K562 (cell line): ENCODE data around the gene SPATA6.
"Not testable (repeated sequence)": the region's sequence is repeated elsewhere in the genome, so short reads cannot be mapped to it uniquely, and the experiment has no call there.

Experiments
- ATF7 ChIP-seq: fragments of 450-650 bp; IDR thresholded peaks from 2 replicates; pipeline ENCODE4 v1.7.1; 2014; ENCODE audit warnings: mild to moderate bottlenecking, moderate library complexity
- CHD4 ChIP-seq: fragments of 200-600 bp; sonication (generic); IDR thresholded peaks from 3 replicates; pipeline ENCODE4 v1.6.1; 2012; ENCODE audit warnings: low read depth, mild to moderate bottlenecking, mixed read lengths, low read length, inconsistent platforms; ENCODE audit not compliant: insufficient read depth, insufficient replicate concordance, poor library complexity, severe bottlenecking
- CTCF ChIP-seq, 3 experiments: IDR thresholded peaks in 2 of 3; conservative IDR thresholded peaks in 1 of 3; 2 replicates each; pipeline ENCODE4 v1.5.1; 2011 to 2012; ENCODE audit warnings: low read length in 3 of 3, mild to moderate bottlenecking in 3 of 3, control low read depth in 2 of 3, improper control_type of control experiment in 1 of 3, inconsistent platforms in 1 of 3, low read depth in 1 of 3, mixed read lengths in 1 of 3, moderate library complexity in 1 of 3; ENCODE audit not compliant: insufficient read depth in 2 of 3
- EZH2 ChIP-seq: IDR thresholded peaks from 2 replicates; pipeline ENCODE4 v1.6.1; 2012; ENCODE audit warnings: low read depth, mild to moderate bottlenecking, inconsistent platforms, low read length, borderline replicate concordance
- KDM1A ChIP-seq, 2 experiments: fragments of 450-650 bp; IDR thresholded peaks; 2 replicates each; pipeline ENCODE4 v1.6.1; 2016; ENCODE audit warnings: mild to moderate bottlenecking in 2 of 2
- MAFK ChIP-seq: IDR thresholded peaks from 2 replicates; pipeline ENCODE4 v1.6.1; 2011; ENCODE audit warnings: low read length, improper control_type of control experiment
- MAX ChIP-seq: sonication (generic); formaldehyde crosslinking; IDR thresholded peaks from 2 replicates; pipeline ENCODE4 v1.9.0; 2022; ENCODE audit warnings: mild to moderate bottlenecking, missing genetic modification reagents
- POLR2AphosphoS5 ChIP-seq: IDR thresholded peaks from 2 replicates; pipeline ENCODE4 v1.6.1; 2011; ENCODE audit warnings: mild to moderate bottlenecking, low read depth, low read length, moderate library complexity; ENCODE audit not compliant: control insufficient read depth, insufficient read depth
- PYGO2 ChIP-seq: fragments of 450-650 bp; IDR thresholded peaks from 2 replicates; pipeline ENCODE4 v1.6.1; 2016; ENCODE audit warnings: mild to moderate bottlenecking, missing genetic modification characterization, moderate library complexity, missing compliant biosample characterization
- TARDBP ChIP-seq: fragments of 450-650 bp; IDR thresholded peaks from 2 replicates; pipeline ENCODE4 v1.6.1; 2016
- TCF7L2 ChIP-seq: fragments of 150-350 bp; IDR thresholded peaks from 2 replicates; pipeline ENCODE4 v1.6.1; 2016; ENCODE audit warnings: low read depth, mild to moderate bottlenecking, low read length, moderate library complexity
- ZBTB33 ChIP-seq: sonication (generic); formaldehyde crosslinking; IDR thresholded peaks from 2 replicates; pipeline ENCODE4 v1.8.1; 2023; ENCODE audit warnings: mild to moderate bottlenecking, missing genetic modification reagents
- ZNF707 ChIP-seq: fragments of 250-450 bp; sonication (Bioruptor Pico); conservative IDR thresholded peaks from 2 replicates; pipeline ENCODE4 v1.8.0; 2022; ENCODE audit warnings: inconsistent platforms, mild to moderate bottlenecking, moderate library complexity

GRCh38 chr1:48440786-48441185, 31.2 kb downstream of the SPATA6 start:
- TF ChIP-seq ZNF707 (CRISPR knock-in tag); MAFK; EZH2; CTCF (IDR thresholded peaks at IDR 0.05 in 2 of 3, conservative IDR thresholded peaks at IDR 0.05 in 1 of 3; ENCODE audit: insufficient read depth in 2 of 3, low read depth in 1 of 3, low read length in 3 of 3); MAX (CRISPR knock-in tag); POLR2AphosphoS5; TARDBP; TCF7L2; KDM1A (IDR thresholded peaks at IDR 0.05); CHD4; ATF7; PYGO2 (tag); ZBTB33 (CRISPR knock-in tag): not testable (repeated sequence)
